T-cell (primary cell): ENCODE data around the gene ADAMTS17. TPM values are rescaled to one million over a fixed set of nuclear protein-coding genes. Genes with fewer than 3 reads are reported as not detected.

Source experiments
- ATAC-seq, 4 experiments: fragments of 200-7000 bp in 3 of 4; fragments of 150-1000 bp in 1 of 4; cut with Tn5 transposase; replicated peaks in 1 of 4; 1 replicate in 3 of 4; 2 replicates in 1 of 4; pipeline ENCODE4 v1.10.0; 2021; ENCODE audit warnings: moderate library complexity in 3 of 4, mild to moderate bottlenecking in 2 of 4, moderate number of reproducible peaks in 1 of 4
- CTCF ChIA-PET, 2 donors: fragments of 300-600 bp; sonication (Branson Sonifier 250); formaldehyde crosslinking; loops; one replicate each; lab custom pipeline; 2022; ENCODE audit warnings: antibody characterized with exemption in 2 of 2; lab: Charles Lee
- POLR2A ChIA-PET, 2 donors: fragments of 300-600 bp; sonication (Branson Sonifier 250); formaldehyde crosslinking; loops; one replicate each; lab custom pipeline; 2022; ENCODE audit warnings: antibody characterized with exemption in 2 of 2; lab: Charles Lee
- DNase-seq, 35 experiments: peaks; one replicate each; pipeline versions ENCODE4 v3.0.0 to v3.0.0-alpha.2; 2013 to 2023
- H3K27ac ChIP-seq: one replicate; pipeline ENCODE4 v1.5.1; 2013; ENCODE audit warnings: low read length
- H3K27me3 ChIP-seq, 2 experiments: replicated peaks in 1 of 2; 1 replicate in 1 of 2; 2 replicates in 1 of 2; pipeline versions ENCODE4 v1.6.1 to v1.7.0; 2013; ENCODE audit warnings: low read length in 1 of 2, mixed read lengths in 1 of 2; ENCODE audit not compliant: control insufficient read depth in 2 of 2, insufficient read depth in 2 of 2; ENCODE audit errors: extremely low read depth in 1 of 2
- H3K36me3 ChIP-seq, 2 donors: 1 replicate in 1 of 2; 2 replicates in 1 of 2; pipeline versions ENCODE4 v1.6.1 to v1.7.0; 2013; ENCODE audit warnings: low read length in 1 of 2; ENCODE audit not compliant: control insufficient read depth in 2 of 2, insufficient read depth in 1 of 2; ENCODE audit errors: extremely low read depth in 1 of 2
- H3K4me1 ChIP-seq, 2 experiments: 1 replicate in 1 of 2; 2 replicates in 1 of 2; pipeline versions ENCODE4 v1.6.1 to v1.7.0; 2013; ENCODE audit warnings: low read length in 2 of 2, mixed read lengths in 1 of 2; ENCODE audit not compliant: insufficient read depth in 2 of 2, control insufficient read depth in 1 of 2; ENCODE audit errors: extremely low read depth in 1 of 2
- H3K4me3 ChIP-seq, 2 donors: 1 replicate in 1 of 2; 2 replicates in 1 of 2; pipeline versions ENCODE4 v1.5.1 to v1.7.0; 2013; ENCODE audit warnings: mild to moderate bottlenecking in 2 of 2, low read length in 1 of 2, moderate library complexity in 1 of 2; ENCODE audit not compliant: control insufficient read depth in 1 of 2; ENCODE audit errors: extremely low read depth in 1 of 2
- H3K9me3 ChIP-seq: 2 replicates; pipeline ENCODE4 v1.7.0; 2013
- H3K27ac Mint-ChIP-seq, 2 donors: one replicate each; pipeline ENCODE4 v1.8.0; 2020 to 2021; ENCODE audit warnings: mild to moderate bottlenecking in 2 of 2, mixed read lengths in 2 of 2
- H3K27me3 Mint-ChIP-seq, 2 donors: one replicate each; pipeline ENCODE4 v1.8.0; 2021 to 2022; ENCODE audit warnings: mixed read lengths in 2 of 2
- H3K36me3 Mint-ChIP-seq: one replicate; pipeline ENCODE4 v1.8.0; 2021; ENCODE audit warnings: mixed read lengths
- H3K4me1 Mint-ChIP-seq, 3 donors: one replicate each; pipeline ENCODE4 v1.8.0; 2020 to 2022; ENCODE audit warnings: mixed read lengths in 3 of 3, mild to moderate bottlenecking in 1 of 3
- H3K4me3 Mint-ChIP-seq, 3 donors: one replicate each; pipeline ENCODE4 v1.8.0; 2020 to 2022; ENCODE audit warnings: mild to moderate bottlenecking in 3 of 3, mixed read lengths in 3 of 3, moderate library complexity in 3 of 3
- H3K9me3 Mint-ChIP-seq, 3 donors: one replicate each; pipeline ENCODE4 v1.8.0; 2020 to 2022; ENCODE audit warnings: mixed read lengths in 3 of 3
- WGBS: methylation state at CpG from one replicate; pipeline ENCODE4 v1.1.5; 2013; ENCODE audit warnings: missing lambda C conversion rate; ENCODE audit not compliant: insufficient coverage; 5-methylcytosine and 5-hydroxymethylcytosine counted together
- total RNA-seq, 35 experiments: library from RNA in 6 of 35; stranded (reverse) in 6 of 35; fragments of 120-200 nt in 1 of 35; gene quantifications; one replicate each; pipeline versions ENCODE4 v1.2.1 to v1.2.4 and lab custom pipeline; 2013 to 2026

ADAMTS17 gene
- total RNA-seq, 5 donors from 2014 or later (not counting 1 experiment from before 2014, with no cell fraction given): 8.9 to 17.8 (median 11.6) TPM

DNA sequence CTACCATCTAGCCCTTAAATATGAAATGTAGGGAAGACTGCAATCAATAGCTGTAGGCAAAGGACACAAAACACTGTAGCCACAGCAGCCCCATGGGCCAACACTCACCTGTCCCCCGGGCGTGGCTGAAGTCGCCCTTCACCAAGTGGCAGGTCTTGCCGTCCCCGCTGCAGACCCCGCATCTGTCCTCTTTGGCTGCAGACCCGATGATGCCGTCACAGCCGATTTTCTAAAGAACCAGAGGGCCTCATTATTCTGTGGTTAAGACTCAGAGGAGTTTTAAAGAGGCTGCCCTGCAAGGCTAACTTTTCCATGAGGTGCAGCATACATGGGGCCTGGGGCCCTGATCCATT lies 245.6 kb downstream of the ADAMTS17 start:
- no peaks in the 10 kb centered on the region for H3K27me3 Mint-ChIP-seq
- CTCF ChIA-PET: no interaction called here

DNA sequence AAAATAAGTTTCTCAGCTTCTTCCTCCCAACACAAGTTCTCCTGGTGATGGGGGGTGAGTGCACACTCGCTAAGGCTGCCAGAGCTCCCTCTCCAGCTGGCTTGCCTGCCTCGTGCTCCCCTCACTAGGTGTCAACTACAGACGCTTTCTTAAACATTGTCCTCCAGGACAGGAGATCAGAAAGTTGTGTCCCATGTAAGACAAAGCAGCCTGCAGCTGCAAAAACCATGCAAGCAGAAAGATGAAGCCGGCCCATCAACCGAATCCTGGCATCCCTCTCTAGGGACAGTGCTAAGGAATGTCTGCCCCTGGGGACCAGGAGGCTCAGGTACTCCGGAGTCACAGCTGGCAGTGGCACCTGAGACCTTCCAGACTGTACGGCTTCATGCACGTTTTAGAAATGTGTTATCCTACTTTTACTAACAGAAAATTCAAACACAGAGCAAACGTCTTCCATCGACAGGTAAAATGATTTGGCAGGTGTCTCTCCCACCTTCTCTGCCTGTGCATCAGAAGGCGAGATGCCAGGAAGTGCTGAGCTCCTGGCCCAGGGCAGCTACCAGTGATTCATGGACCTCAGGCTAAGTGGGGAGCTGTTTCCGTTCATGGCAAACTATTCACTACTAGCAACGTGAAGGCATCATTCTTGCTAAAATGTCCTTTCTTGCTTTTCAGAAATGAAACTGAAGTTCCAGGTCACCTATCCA lies 246.1 kb downstream of the ADAMTS17 start:
- 86% methylated on average over 8 of the region's 13 CpGs for WGBS
- ATAC-seq: no peak
- Mint-ChIP-seq H3K4me3 (no peak overlapping the region), H3K36me3 (peaks cover 29% of the 10 kb centered on the region), H3K27me3 (no peaks in the 10 kb centered on the region), H3K4me1 (no peaks in the 10 kb centered on the region), H3K27ac (no peak overlapping the region), H3K9me3 (no peaks in the 10 kb centered on the region)
- no peak for DNase-seq
- Histone ChIP-seq H3K27ac (no peak overlapping the region), H3K27me3 (peaks cover 0 to under 1% of the 10 kb centered on the region in 2 experiments), H3K9me3 (no peaks in the 10 kb centered on the region), H3K36me3 (no peaks in the 10 kb centered on the region), H3K4me3 (no peak overlapping the region), H3K4me1 (no peaks in the 10 kb centered on the region)
- ChIA-PET CTCF (no interaction called here), POLR2A (no interaction called here)

More for the DNA sequence above, 245.6 kb downstream of the ADAMTS17 start:
- no peaks in the 10 kb centered on the region for H3K4me1 Mint-ChIP-seq
- DNase-seq: no peak
- Histone ChIP-seq H3K9me3 (no peaks in the 10 kb centered on the region), H3K27ac (no peak overlapping the region), H3K4me1 (no peaks in the 10 kb centered on the region), H3K27me3 (peaks cover 0 to 3% of the 10 kb centered on the region in 2 experiments), H3K4me3 (no peak overlapping the region), H3K36me3 (no peaks in the 10 kb centered on the region)
- no peak overlapping the region for H3K4me3 Mint-ChIP-seq
- no peaks in the 10 kb centered on the region for H3K9me3 Mint-ChIP-seq
- H3K36me3 Mint-ChIP-seq: peaks cover 26% of the 10 kb centered on the region
- 97% methylated on average over 5 of the region's 9 CpGs for WGBS
- POLR2A ChIA-PET: no interaction called here
- H3K27ac Mint-ChIP-seq: no peak overlapping the region
- ATAC-seq: no peak

DNA sequence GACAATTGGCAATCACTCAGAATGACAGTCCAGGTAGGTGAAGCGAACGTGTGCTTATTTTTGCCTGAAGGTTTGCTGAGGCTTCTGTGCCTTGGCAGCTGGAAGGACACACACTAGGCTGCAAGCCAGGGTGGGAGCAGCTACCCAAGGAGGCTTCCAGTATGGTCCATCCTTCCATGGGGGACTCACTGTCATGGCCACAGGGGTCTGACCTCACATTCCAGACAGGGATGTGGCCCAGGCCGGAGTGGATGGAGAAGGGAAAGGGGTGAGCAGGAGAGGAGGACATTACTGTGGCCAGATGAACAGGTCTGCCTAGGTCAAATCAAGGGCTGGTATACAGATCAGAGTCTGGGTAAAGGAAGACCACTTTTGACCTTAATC lies 247.7 kb downstream of the ADAMTS17 start:
- ChIA-PET CTCF (no interaction called here), POLR2A (no interaction called here)
- H3K36me3 ChIP-seq: no peaks in the 10 kb centered on the region
- ATAC-seq (no peak), DNase-seq (no peak)
- 82% methylated on average over 3 of the region's 3 CpGs for WGBS
- Mint-ChIP-seq H3K4me1 (no peaks in the 10 kb centered on the region), H3K27me3 (no peaks in the 10 kb centered on the region), H3K4me3 (no peak overlapping the region), H3K27ac (no peak overlapping the region), H3K36me3 (peaks cover 37% of the 10 kb centered on the region), H3K9me3 (no peaks in the 10 kb centered on the region)
- H3K4me3 ChIP-seq: no peak overlapping the region
- no peaks in the 10 kb centered on the region for H3K27me3 ChIP-seq
- H3K9me3 ChIP-seq: no peaks in the 10 kb centered on the region
- H3K4me1 ChIP-seq: no peaks in the 10 kb centered on the region
- H3K27ac ChIP-seq: no peak overlapping the region

DNA sequence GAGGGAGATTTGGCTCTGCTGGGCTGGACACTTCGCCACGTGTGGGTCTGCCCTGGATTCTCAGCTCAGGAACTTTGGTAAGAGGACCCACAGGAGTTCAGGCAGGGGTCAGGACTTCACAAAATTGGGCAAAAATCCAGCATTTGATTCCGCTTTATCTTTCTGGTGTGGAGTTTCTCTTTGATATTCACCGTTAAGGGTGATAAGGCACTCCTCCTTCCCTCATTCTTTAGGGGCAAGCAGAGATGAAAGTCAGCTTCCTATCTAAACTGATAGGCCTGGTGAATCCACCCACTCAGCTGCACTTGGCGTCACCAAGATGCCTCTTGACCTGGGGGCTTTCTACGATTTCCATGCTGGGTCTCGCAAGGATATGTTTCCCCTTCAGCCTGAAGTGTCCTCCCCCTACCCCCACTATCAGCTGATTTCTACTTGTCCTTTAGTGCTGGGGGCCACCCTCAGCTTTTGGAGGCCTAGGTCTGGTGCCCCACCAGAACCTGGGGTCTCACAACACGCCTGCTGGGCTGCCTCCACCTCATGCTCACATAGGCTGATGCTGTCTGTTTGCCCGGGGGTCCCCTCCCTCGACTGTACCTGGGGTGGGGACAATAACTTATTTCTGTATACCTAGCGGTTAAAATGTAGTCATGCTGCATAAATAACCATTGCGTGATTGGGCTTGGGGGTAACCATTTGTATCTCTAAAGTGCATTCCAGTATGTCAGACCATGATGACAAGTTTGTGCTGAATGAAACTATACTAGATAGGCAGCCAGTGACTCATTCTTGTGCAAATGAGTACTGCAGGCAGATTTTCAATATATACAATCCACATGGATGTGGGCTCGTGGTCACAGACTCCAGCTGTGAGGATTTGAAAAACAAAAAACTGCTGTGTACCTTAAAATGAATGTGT lies 248.3 kb downstream of the ADAMTS17 start:
- Histone ChIP-seq H3K4me3 (no peak overlapping the region), H3K36me3 (no peaks in the 10 kb centered on the region), H3K9me3 (no peaks in the 10 kb centered on the region), H3K27me3 (no peaks in the 10 kb centered on the region), H3K4me1 (no peaks in the 10 kb centered on the region), H3K27ac (no peak overlapping the region)
- DNase-seq (no peak), ATAC-seq (no peak)
- no peak overlapping the region for H3K4me3 Mint-ChIP-seq
- no peaks in the 10 kb centered on the region for H3K4me1 Mint-ChIP-seq
- peaks cover 41% of the 10 kb centered on the region for H3K36me3 Mint-ChIP-seq
- H3K27me3 Mint-ChIP-seq: no peaks in the 10 kb centered on the region
- H3K9me3 Mint-ChIP-seq: no peaks in the 10 kb centered on the region
- CTCF ChIA-PET: no interaction called here
- H3K27ac Mint-ChIP-seq: no peak overlapping the region
- 77% methylated on average over 6 of the region's 13 CpGs for whole genome bisulfite sequencing
- POLR2A ChIA-PET: no interaction called here

DNA sequence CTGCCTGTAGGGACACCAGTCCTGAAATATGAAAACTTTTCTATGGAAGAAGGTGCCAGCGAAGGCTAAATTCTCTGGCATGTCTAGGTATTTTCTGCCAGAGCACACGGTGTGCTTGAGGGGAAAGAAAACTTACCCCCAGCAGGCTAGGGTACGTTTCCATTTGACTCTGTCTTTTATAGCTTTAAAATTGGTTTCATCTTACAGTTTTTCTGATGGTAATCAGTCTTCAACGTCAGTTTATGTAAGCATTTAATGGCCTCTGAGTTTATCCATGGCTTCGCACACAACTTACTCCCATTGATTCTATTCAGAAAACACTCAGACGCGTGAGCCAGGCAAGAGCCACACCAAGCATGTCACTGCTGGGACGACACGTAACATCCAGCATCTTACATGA lies 249.7 kb downstream of the ADAMTS17 start:
- WGBS: 98% methylated on average over 5 of the region's 9 CpGs
- DNase-seq (no peak), ATAC-seq (no peak)
- CTCF ChIA-PET: no interaction called here
- no peaks in the 10 kb centered on the region for H3K4me1 ChIP-seq
- Mint-ChIP-seq H3K27me3 (no peaks in the 10 kb centered on the region), H3K27ac (no peak overlapping the region), H3K4me3 (no peak overlapping the region), H3K9me3 (no peaks in the 10 kb centered on the region), H3K36me3 (peaks cover 45% of the 10 kb centered on the region), H3K4me1 (no peaks in the 10 kb centered on the region)
- H3K27ac ChIP-seq: no peak overlapping the region
- no peaks in the 10 kb centered on the region for H3K36me3 ChIP-seq
- H3K9me3 ChIP-seq: no peaks in the 10 kb centered on the region
- no peaks in the 10 kb centered on the region for H3K27me3 ChIP-seq
- no peak overlapping the region for H3K4me3 ChIP-seq
- POLR2A ChIA-PET: no interaction called here

DNA sequence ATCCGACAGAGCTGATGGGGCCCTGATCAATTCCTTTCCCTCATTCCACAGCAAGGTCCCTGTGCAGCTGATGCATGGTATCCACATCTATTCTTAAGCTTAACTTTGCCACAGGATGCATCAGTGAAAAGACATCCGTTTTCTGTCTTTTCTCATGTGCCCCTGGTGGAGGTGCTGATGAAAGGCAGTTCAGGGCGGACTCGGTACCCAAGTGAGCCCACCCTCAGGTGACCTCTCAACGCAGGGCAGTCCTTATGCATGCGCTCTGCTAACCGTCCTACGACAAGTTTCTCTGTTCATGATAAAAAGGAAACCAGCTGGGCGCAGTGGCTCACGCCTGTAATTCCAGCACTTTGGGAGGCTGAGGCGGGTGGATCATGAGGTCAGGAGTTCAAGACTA lies 251.4 kb downstream of the ADAMTS17 start:
- Histone ChIP-seq H3K4me3 (no peak overlapping the region), H3K36me3 (no peaks in the 10 kb centered on the region), H3K4me1 (no peaks in the 10 kb centered on the region), H3K9me3 (no peaks in the 10 kb centered on the region), H3K27me3 (no peaks in the 10 kb centered on the region), H3K27ac (no peak overlapping the region)
- WGBS: 89% methylated on average over 7 of the region's 11 CpGs
- POLR2A ChIA-PET: no interaction called here
- CTCF ChIA-PET: no interaction called here
- ATAC-seq (no peak), DNase-seq (no peak)
- Mint-ChIP-seq H3K27me3 (no peaks in the 10 kb centered on the region), H3K27ac (no peak overlapping the region), H3K4me3 (no peak overlapping the region), H3K4me1 (no peaks in the 10 kb centered on the region), H3K9me3 (peaks cover 0 to 3% (median 0%) of the 10 kb centered on the region in 3 donors), H3K36me3 (peaks cover 50% of the 10 kb centered on the region)
